SK-N-SH (cell line): ENCODE measurements around the gene WWC2. TPM values are rescaled to one million over a fixed set of nuclear protein-coding genes. Genes with fewer than 3 reads are reported as not detected.

Source experiments
- CTCF ChIA-PET: fragments of 300-600, 350-600 bp; formaldehyde crosslinking; extraction: SDS; loops from one replicate; lab custom pipeline; 2021; lab: Yijun Ruan, JAX
- POLR2A ChIA-PET: fragments of 350-600 bp; sonication (Branson Sonifier 250); formaldehyde crosslinking; extraction: SDS; loops from one replicate; lab custom pipeline; 2020; ENCODE audit warnings: antibody characterized with exemption, inconsistent platforms; lab: Yijun Ruan, JAX
- DNase-seq: peaks from one replicate; pipeline ENCODE4 v3.0.0; 2012
- H2AFZ ChIP-seq: fragments of 200-600 bp; sonication (generic); 2 replicates; pipeline ENCODE4 v1.8.1; 2016; ENCODE audit warnings: antibody characterized with exemption, mild to moderate bottlenecking, low read depth
- H3F3A ChIP-seq: fragments of 200-600 bp; sonication (generic); replicated peaks from 2 replicates; pipeline ENCODE3; 2016; ENCODE audit warnings: antibody characterized with exemption, mild to moderate bottlenecking; ENCODE audit not compliant: insufficient read depth
- H3K27ac ChIP-seq, 2 experiments: fragments of 200-500 bp in 1 of 2; fragments of 200-600 bp in 1 of 2; sonication (Bioruptor generic) in 1 of 2; sonication (generic), shearing (Covaris generic) in 1 of 2; 2 replicates each; pipeline versions ENCODE4 v1.5.1 to v1.6.1; 2014 to 2016; ENCODE audit warnings: low read depth in 2 of 2, inconsistent platforms in 1 of 2, low read length in 1 of 2, mild to moderate bottlenecking in 1 of 2, mixed read lengths in 1 of 2
- H3K27me3 ChIP-seq: fragments of 200-600 bp; sonication (generic), shearing (Covaris generic); 2 replicates; pipeline ENCODE4 v1.6.1; 2016; ENCODE audit warnings: mixed run types; ENCODE audit not compliant: insufficient read depth
- H3K36me3 ChIP-seq, 2 experiments: fragments of 200-500 bp in 1 of 2; fragments of 200-600 bp in 1 of 2; sonication (Bioruptor generic) in 1 of 2; sonication (generic) in 1 of 2; replicated peaks in 1 of 2; 2 replicates each; pipeline versions ENCODE3 to v1.5.1; 2014 to 2016; ENCODE audit warnings: low read length in 1 of 2, mild to moderate bottlenecking in 1 of 2; ENCODE audit not compliant: insufficient read depth in 2 of 2, control insufficient read depth in 1 of 2
- H3K4me1 ChIP-seq, 2 experiments: fragments of 200-500 bp in 1 of 2; fragments of 200-600 bp in 1 of 2; sonication (Bioruptor generic) in 1 of 2; sonication (generic), shearing (Covaris generic) in 1 of 2; 2 replicates each; pipeline versions ENCODE4 v1.5.1 to v1.6.1; 2014 to 2016; ENCODE audit warnings: low read depth in 1 of 2, low read length in 1 of 2, mixed run types in 1 of 2; ENCODE audit not compliant: insufficient read depth in 2 of 2, control insufficient read depth in 1 of 2
- H3K4me2 ChIP-seq: fragments of 200-600 bp; sonication (generic), shearing (Covaris generic); 2 replicates; pipeline ENCODE4 v1.6.1; 2017; ENCODE audit warnings: mixed run types
- H3K4me3 ChIP-seq, 2 experiments: fragments of 200-500 bp in 1 of 2; fragments of 200-600 bp in 1 of 2; sonication (Bioruptor generic) in 1 of 2; sonication (generic), shearing (Covaris generic) in 1 of 2; 2 replicates each; pipeline versions ENCODE4 v1.5.1 to v1.8.1; 2014 to 2016; ENCODE audit warnings: low read depth in 2 of 2, inconsistent platforms in 1 of 2, low read length in 1 of 2, mild to moderate bottlenecking in 1 of 2, mixed read lengths in 1 of 2, moderate library complexity in 1 of 2
- H3K79me2 ChIP-seq: fragments of 200-600 bp; sonication (generic); 2 replicates; pipeline ENCODE4 v1.8.1; 2017; ENCODE audit warnings: mild to moderate bottlenecking; ENCODE audit not compliant: insufficient read depth
- H3K9ac ChIP-seq: fragments of 200-600 bp; sonication (generic); 2 replicates; pipeline ENCODE4 v1.6.1; 2017; ENCODE audit warnings: mixed run types
- H3K9me2 ChIP-seq: fragments of 200-600 bp; sonication (generic); 2 replicates; pipeline ENCODE4 v1.6.1; 2017; ENCODE audit warnings: mixed run types
- H3K9me3 ChIP-seq: fragments of 200-600 bp; sonication (generic); 2 replicates; pipeline ENCODE4 v1.6.1; 2017; ENCODE audit warnings: mixed run types, mild to moderate bottlenecking, moderate library complexity
- H4K20me1 ChIP-seq: fragments of 200-600 bp; sonication (generic); 2 replicates; pipeline ENCODE4 v1.6.1; 2017; ENCODE audit warnings: mild to moderate bottlenecking, mixed run types; ENCODE audit not compliant: insufficient read depth
- CHD2 ChIP-seq: fragments of 150-350 bp; IDR thresholded peaks from 2 replicates; pipeline ENCODE4 v1.6.1; 2018; ENCODE audit warnings: low read length; ENCODE audit not compliant: partially characterized antibody
- CTCF ChIP-seq: fragments of 200-600 bp; sonication (generic); IDR thresholded peaks from 2 replicates; pipeline ENCODE4 v1.6.1; 2017; ENCODE audit warnings: antibody characterized with exemption, mild to moderate bottlenecking, moderate library complexity
- EP300 ChIP-seq, 2 experiments: IDR thresholded peaks; 2 replicates each; pipeline versions ENCODE4 v1.4.0 to v1.6.1; 2012; ENCODE audit warnings: borderline replicate concordance in 1 of 2, low read depth in 1 of 2, low read length in 1 of 2
- EZH2phosphoT487 ChIP-seq: fragments of 200-600 bp; sonication (generic); IDR thresholded peaks from 2 replicates; pipeline ENCODE4 v1.6.1; 2017; ENCODE audit warnings: low read depth, mixed run types, mild to moderate bottlenecking, antibody characterized with exemption, moderate library complexity, borderline replicate concordance
- FOSL2 ChIP-seq: IDR thresholded peaks from 2 replicates; pipeline ENCODE4 v1.4.0; 2012; ENCODE audit warnings: low read depth, mild to moderate bottlenecking, moderate library complexity, borderline replicate concordance
- FOXJ3 ChIP-seq: sonication (generic); formaldehyde crosslinking; IDR thresholded peaks from 2 replicates; pipeline ENCODE4 v1.5.1; 2020; ENCODE audit warnings: mild to moderate bottlenecking, missing genetic modification reagents
- FOXM1 ChIP-seq: IDR thresholded peaks from 2 replicates; pipeline ENCODE4 v1.4.0; 2012; ENCODE audit warnings: low read depth, mild to moderate bottlenecking
- GABPA ChIP-seq: IDR thresholded peaks from 2 replicates; pipeline ENCODE4 v1.4.0; 2012; ENCODE audit warnings: low read depth, mild to moderate bottlenecking
- IRF3 ChIP-seq: fragments of 150-350 bp; IDR thresholded peaks from 2 replicates; pipeline ENCODE4 v1.6.1; 2016; ENCODE audit warnings: mild to moderate bottlenecking, low read depth, low read length
- JUND ChIP-seq: IDR thresholded peaks from 2 replicates; pipeline ENCODE4 v1.4.0; 2012
- MAX ChIP-seq: IDR thresholded peaks from 2 replicates; pipeline ENCODE4 v1.4.0; 2012; ENCODE audit warnings: low read depth
- MEF2A ChIP-seq: IDR thresholded peaks from 2 replicates; pipeline ENCODE4 v1.4.0; 2012; ENCODE audit warnings: low read depth, borderline replicate concordance
- MXI1 ChIP-seq: IDR thresholded peaks from 2 replicates; pipeline ENCODE4 v1.6.1; 2012; ENCODE audit warnings: mild to moderate bottlenecking, low read depth, low read length, improper control_type of control experiment
- NFIC ChIP-seq: IDR thresholded peaks from 2 replicates; pipeline ENCODE4 v1.4.0; 2012; ENCODE audit warnings: borderline replicate concordance
- PBX3 ChIP-seq: IDR thresholded peaks from 2 replicates; pipeline ENCODE4; 2012
- RCOR1 ChIP-seq: fragments of 150-350 bp; IDR thresholded peaks from 2 replicates; pipeline ENCODE4 v1.6.1; 2017; ENCODE audit warnings: antibody characterized with exemption, low read length
- RFX5 ChIP-seq: IDR thresholded peaks from 2 replicates; pipeline ENCODE4 v1.6.1; 2012; ENCODE audit warnings: mild to moderate bottlenecking, improper control_type of control experiment, low read length
- RXRA ChIP-seq: IDR thresholded peaks from 2 replicates; pipeline ENCODE4 v1.4.0; 2012; ENCODE audit warnings: low read depth, mild to moderate bottlenecking, borderline replicate concordance
- SIN3A ChIP-seq: IDR thresholded peaks from 2 replicates; pipeline ENCODE4 v1.6.1; 2012; ENCODE audit warnings: low read depth, mild to moderate bottlenecking, low read length, moderate library complexity, borderline replicate concordance
- TCF12 ChIP-seq: IDR thresholded peaks from 2 replicates; pipeline ENCODE4 v1.4.0; 2012
- TEAD4 ChIP-seq: IDR thresholded peaks from 2 replicates; pipeline ENCODE4 v1.4.0; 2012; ENCODE audit warnings: mild to moderate bottlenecking, borderline replicate concordance; ENCODE audit not compliant: insufficient read depth
- USF1 ChIP-seq: IDR thresholded peaks from 2 replicates; pipeline ENCODE4 v1.4.0; 2012; ENCODE audit warnings: low read depth, borderline replicate concordance
- ZBTB33 ChIP-seq: IDR thresholded peaks from 2 replicates; pipeline ENCODE4 v1.4.0; 2012; ENCODE audit warnings: low read depth, borderline replicate concordance
- WGBS: methylation state at CpG from one replicate; pipeline ENCODE4 v1.1.6; 2017; ENCODE audit warnings: low lambda C conversion rate; 5-methylcytosine and 5-hydroxymethylcytosine counted together
- polyA plus RNA-seq, 3 experiments: library from polyadenylated mRNA; depleted of rRNA; stranded (reverse); fragments of >200 nt; gene quantifications; 2 replicates each; pipeline ENCODE4 v1.2.3, GENCODE V29; 2012

WWC2 gene
- polyA plus RNA-seq, 1 of the 3 experiments (the other 2 are of a cell fraction), result 18.4 TPM

GRCh38 chr4:183360161-183360919 is 261.3 kb downstream of the WWC2 start:
- CTCF ChIA-PET, result no interaction called here
- TF ChIP-seq NFIC (peak; percentile 79), PBX3 (peak; percentile 74), FOXM1 (no peak), IRF3 (no peak), USF1 (no peak), MAX (no peak), SIN3A (no peak), TCF12 (peak; percentile 77), EP300 (IDR thresholded peaks at IDR 0.05; ENCODE audit: borderline replicate concordance in 1 of 2, low read depth in 1 of 2, low read length in 1 of 2) (peak in 1 of 2 experiments; percentile 82; a peak in 2 of 4 replicates), ZBTB33 (no peak), MXI1 (no peak), GABPA (no peak), CHD2 (no peak), CTCF (no peak), JUND (peak; percentile 73), RCOR1 (no peak), RFX5 (no peak), TEAD4 (peak; percentile 73), RXRA (no peak), FOSL2 (peak; percentile 78), FOXJ3 (CRISPR knock-in tag) (no peak), EZH2phosphoT487 (no peak), MEF2A (no peak)

More at GRCh38 chr4:183360161-183360919, 261.3 kb downstream of the WWC2 start:
- Histone ChIP-seq H3K4me2 (peak overlapping the region; percentile 18; the same call in 1 of the 2 replicates), H3K27ac (peak overlapping the region in 1 of 2 experiments; percentile 55; a peak in 2 of 4 replicates), H4K20me1 (no peaks in the 10 kb centered on the region), H3K9me2 (no peaks in the 10 kb centered on the region), H3K9me3 (no peaks in the 10 kb centered on the region), H3K4me1 (0 out of 4 replicates have a peak, but pooled peaks cover 0 to 16% of the 10 kb centered on the region in 2 experiments), H3K79me2 (no peaks in the 10 kb centered on the region), H3K4me3 (no peak overlapping the region), H3K9ac (no peak overlapping the region), H3K27me3 (no peaks in the 10 kb centered on the region), H3F3A (peaks cover 21% of the 10 kb centered on the region), H2AFZ (no peak overlapping the region), H3K36me3 (no peaks in the 10 kb centered on the region)
- POLR2A ChIA-PET, result no interaction called here
- WGBS, result 47% methylated on average over 11 of the region's 11 CpGs
- no peak for DNase-seq
